ENCODE data around the gene SUMO1. TPM values are rescaled to one million over a fixed set of nuclear protein-coding genes. Genes with fewer than 3 reads are reported as not detected.

The SUMO1 gene
- polyA plus RNA-seq, 2 of the 4 experiments (the other 2 are of a cell fraction) = 206 to 316 TPM

DNA sequence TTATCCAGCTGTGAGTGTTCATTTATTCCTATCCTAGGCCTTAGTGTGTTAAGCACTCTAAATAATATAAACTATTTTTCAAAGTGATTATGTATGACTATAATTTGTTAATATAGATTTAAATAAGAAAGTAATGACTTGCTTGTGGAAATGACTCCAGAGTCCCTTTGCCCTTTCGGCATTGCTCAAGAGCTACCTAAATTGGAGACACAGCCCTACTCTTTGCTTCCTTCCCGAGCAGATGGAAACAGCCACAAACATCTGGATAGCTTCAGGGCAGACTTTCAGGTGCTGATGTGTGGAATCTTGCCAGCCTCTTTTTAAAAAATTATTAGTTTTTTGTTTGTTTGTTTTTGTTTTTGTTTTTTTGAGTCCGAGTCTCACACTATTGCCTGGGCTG is 44.0 kb downstream of the SUMO1 start:
- ATAC-seq (no peak), DNase-seq (ENCODE audit: low read depth in 1 of 2, low spot score in 1 of 2) (no peak), FAIRE-seq (no peak)
- Histone ChIP-seq H3K4me1 (no peaks in the 10 kb centered on the region), H3K9me3 (no peaks in the 10 kb centered on the region), H3K4me2 (no peak overlapping the region), H3K27ac (no peak overlapping the region), H3K4me3 (no peak overlapping the region)
- ChIA-PET CTCF (interaction anchor here (1.3 to 3.2 kb wide), 2 partner anchors 9 to 16 kb away, joined by 3 to 12 read pairs; no protein-coding TSS in a partner anchor), POLR2A (no interaction called here)
- WGBS (ENCODE audit: missing lambda C conversion rate) = 91% methylated on average over 3 of the region's 3 CpGs
- TF ChIP-seq, protein P1, sequence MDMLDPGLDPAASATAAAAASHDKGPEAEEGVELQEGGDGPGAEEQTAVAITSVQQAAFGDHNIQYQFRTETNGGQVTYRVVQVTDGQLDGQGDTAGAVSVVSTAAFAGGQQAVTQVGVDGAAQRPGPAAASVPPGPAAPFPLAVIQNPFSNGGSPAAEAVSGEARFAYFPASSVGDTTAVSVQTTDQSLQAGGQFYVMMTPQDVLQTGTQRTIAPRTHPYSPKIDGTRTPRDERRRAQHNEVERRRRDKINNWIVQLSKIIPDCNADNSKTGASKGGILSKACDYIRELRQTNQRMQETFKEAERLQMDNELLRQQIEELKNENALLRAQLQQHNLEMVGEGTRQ (IDR thresholded peaks at IDR 0.05) = no peak
- TF ChIP-seq CBX2 (IDR thresholded peaks at IDR 0.05; ENCODE audit: borderline replicate concordance, low read depth) (no peak), KDM5A (IDR thresholded peaks at IDR 0.05) (no peak), RARB (CRISPR knock-in tag; IDR thresholded peaks at IDR 0.05) (no peak), CHD2 (IDR thresholded peaks at IDR 0.05; ENCODE audit: low read length, partially characterized antibody) (no peak), ESRRA (IDR thresholded peaks at IDR 0.05; ENCODE audit: borderline replicate concordance, low read length) (no peak), NPAS2 (CRISPR knock-in tag; IDR thresholded peaks at IDR 0.05; ENCODE audit: borderline replicate concordance) (no peak), CHD4 (IDR thresholded peaks at IDR 0.05; ENCODE audit: borderline replicate concordance) (no peak)

DNA sequence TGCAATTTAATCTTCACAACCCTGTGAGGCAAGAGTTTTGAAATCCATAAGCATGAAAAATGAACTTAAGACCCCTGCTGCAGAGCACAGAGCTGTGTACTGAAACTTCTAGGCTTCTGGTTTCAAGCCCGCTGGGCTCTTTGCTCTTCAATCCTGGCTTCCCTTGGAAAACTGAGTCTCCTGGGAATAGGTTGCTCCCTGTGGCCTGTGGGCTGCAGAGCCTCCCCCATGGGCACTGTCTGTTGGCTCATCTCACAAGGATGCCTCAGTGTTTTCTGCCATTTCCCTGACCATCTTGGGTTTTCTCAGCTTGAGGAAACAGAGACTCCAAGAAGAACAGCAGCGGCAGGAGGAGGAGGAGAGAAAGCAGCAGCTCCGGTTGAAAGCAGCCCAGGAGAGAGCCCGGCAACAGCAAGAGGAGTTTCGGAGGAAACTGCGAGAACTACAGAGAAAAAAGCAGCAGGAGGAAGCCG is 44.5 kb downstream of the SUMO1 start:
- CTCF ChIA-PET = interaction anchor here (1.3 to 3.2 kb wide), 2 partner anchors 9 to 15 kb away, joined by 3 to 12 read pairs; no protein-coding TSS in a partner anchor
- H3K27ac ChIP-seq = no peak overlapping the region
- no peaks in the 10 kb centered on the region for H3K9me3 ChIP-seq
- no peaks in the 10 kb centered on the region for H3K4me1 ChIP-seq
- H3K4me2 ChIP-seq = no peak overlapping the region
- no peak for ATAC-seq
- DNase-seq (ENCODE audit: low read depth in 1 of 2, low spot score in 1 of 2) = no peak
- 93% methylated on average over 7 of the region's 7 CpGs for WGBS (ENCODE audit: missing lambda C conversion rate)
- H3K4me3 ChIP-seq = no peak overlapping the region
- TF ChIP-seq JUNB (IDR thresholded peaks at IDR 0.05) = no peak
- TF ChIP-seq ZFP36 (IDR thresholded peaks at IDR 0.05; ENCODE audit: borderline replicate concordance, partially characterized antibody) = no peak
- TF ChIP-seq RARB (CRISPR knock-in tag; IDR thresholded peaks at IDR 0.05) = no peak
- no peak for TF ChIP-seq CBX8 (IDR thresholded peaks at IDR 0.05)
- TF ChIP-seq CEBPB (IDR thresholded peaks at IDR 0.05) = no peak
- no peak for TF ChIP-seq TFCP2L1 (CRISPR knock-in tag; IDR thresholded peaks at IDR 0.05)
- no peak for TF ChIP-seq EHMT2 (IDR thresholded peaks at IDR 0.05; ENCODE audit: low read depth)
- TF ChIP-seq, protein P2, sequence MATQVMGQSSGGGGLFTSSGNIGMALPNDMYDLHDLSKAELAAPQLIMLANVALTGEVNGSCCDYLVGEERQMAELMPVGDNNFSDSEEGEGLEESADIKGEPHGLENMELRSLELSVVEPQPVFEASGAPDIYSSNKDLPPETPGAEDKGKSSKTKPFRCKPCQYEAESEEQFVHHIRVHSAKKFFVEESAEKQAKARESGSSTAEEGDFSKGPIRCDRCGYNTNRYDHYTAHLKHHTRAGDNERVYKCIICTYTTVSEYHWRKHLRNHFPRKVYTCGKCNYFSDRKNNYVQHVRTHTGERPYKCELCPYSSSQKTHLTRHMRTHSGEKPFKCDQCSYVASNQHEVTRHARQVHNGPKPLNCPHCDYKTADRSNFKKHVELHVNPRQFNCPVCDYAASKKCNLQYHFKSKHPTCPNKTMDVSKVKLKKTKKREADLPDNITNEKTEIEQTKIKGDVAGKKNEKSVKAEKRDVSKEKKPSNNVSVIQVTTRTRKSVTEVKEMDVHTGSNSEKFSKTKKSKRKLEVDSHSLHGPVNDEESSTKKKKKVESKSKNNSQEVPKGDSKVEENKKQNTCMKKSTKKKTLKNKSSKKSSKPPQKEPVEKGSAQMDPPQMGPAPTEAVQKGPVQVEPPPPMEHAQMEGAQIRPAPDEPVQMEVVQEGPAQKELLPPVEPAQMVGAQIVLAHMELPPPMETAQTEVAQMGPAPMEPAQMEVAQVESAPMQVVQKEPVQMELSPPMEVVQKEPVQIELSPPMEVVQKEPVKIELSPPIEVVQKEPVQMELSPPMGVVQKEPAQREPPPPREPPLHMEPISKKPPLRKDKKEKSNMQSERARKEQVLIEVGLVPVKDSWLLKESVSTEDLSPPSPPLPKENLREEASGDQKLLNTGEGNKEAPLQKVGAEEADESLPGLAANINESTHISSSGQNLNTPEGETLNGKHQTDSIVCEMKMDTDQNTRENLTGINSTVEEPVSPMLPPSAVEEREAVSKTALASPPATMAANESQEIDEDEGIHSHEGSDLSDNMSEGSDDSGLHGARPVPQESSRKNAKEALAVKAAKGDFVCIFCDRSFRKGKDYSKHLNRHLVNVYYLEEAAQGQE (IDR thresholded peaks at IDR 0.05) = no peak
- no peak for TF ChIP-seq CHD2 (IDR thresholded peaks at IDR 0.05; ENCODE audit: low read length, partially characterized antibody)
- POLR2A ChIA-PET = no interaction called here
- FAIRE-seq = no peak

DNA sequence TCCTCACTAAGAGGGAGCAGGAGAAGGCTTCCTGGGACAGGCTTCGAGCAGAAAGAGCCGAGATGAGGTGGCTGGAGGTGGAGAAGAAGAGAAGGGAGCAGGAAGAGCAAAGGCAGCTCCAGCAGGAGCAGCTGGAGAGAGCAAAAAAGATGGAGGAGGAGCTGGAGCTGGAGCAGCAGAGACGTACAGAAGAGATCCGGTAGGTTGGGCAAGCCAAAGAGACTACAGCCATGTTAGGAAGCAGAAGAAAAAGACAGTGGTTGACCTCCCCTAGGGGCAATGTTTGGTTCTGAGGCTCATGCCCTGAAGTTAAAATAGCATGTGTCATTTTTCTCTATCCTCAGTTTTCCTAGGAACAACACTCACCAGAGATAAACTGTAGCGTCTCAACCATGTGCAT is 45.1 kb downstream of the SUMO1 start:
- no peak for DNase-seq (ENCODE audit: low read depth in 1 of 2, low spot score in 1 of 2)
- FAIRE-seq = no peak
- WGBS (ENCODE audit: missing lambda C conversion rate) = 79% methylated on average over 5 of the region's 5 CpGs
- Histone ChIP-seq H3K9me3 (no peaks in the 10 kb centered on the region), H3K4me3 (no peak overlapping the region), H3K4me1 (no peaks in the 10 kb centered on the region), H3K4me2 (no peak overlapping the region), H3K27ac (no peak overlapping the region)
- peak in 1 of 2 experiments; percentile 30; a peak in 2 of 6 replicates for ATAC-seq
- ChIA-PET CTCF (interaction anchor here (3.2 kb wide), 1 partner anchor 15 kb away, joined by 12 read pairs; no protein-coding TSS in a partner anchor), POLR2A (no interaction called here)
- no peak for TF ChIP-seq RARB (CRISPR knock-in tag; IDR thresholded peaks at IDR 0.05)
- TF ChIP-seq ZNF302 (CRISPR knock-in tag; IDR thresholded peaks at IDR 0.05) = no peak
- no peak for TF ChIP-seq RFX5 (IDR thresholded peaks at IDR 0.05)
- no peak for TF ChIP-seq SMC3 (IDR thresholded peaks at IDR 0.05)
- TF ChIP-seq POLR2AphosphoS2 (conservative IDR thresholded peaks at IDR 0.05; ENCODE audit: low read length) = no peak
- no peak for TF ChIP-seq EP300 (IDR thresholded peaks at IDR 0.05)
- no peak for TF ChIP-seq NR3C1 (IDR thresholded peaks at IDR 0.05)
- TF ChIP-seq ZC3H11A (IDR thresholded peaks at IDR 0.05) = no peak
- no peak for TF ChIP-seq FOXS1 (CRISPR knock-in tag; IDR thresholded peaks at IDR 0.05)
- no peak for TF ChIP-seq EHMT2 (IDR thresholded peaks at IDR 0.05; ENCODE audit: low read depth)
- TF ChIP-seq EHF (CRISPR knock-in tag; IDR thresholded peaks at IDR 0.05) = no peak
- no peak for TF ChIP-seq CEBPB (IDR thresholded peaks at IDR 0.05)
- no peak for TF ChIP-seq KDM1A (IDR thresholded peaks at IDR 0.05; ENCODE audit: low read depth)
- no peak for TF ChIP-seq RCOR1 (IDR thresholded peaks at IDR 0.05; ENCODE audit: low read depth, low read length)
- no peak for TF ChIP-seq HEYL (CRISPR knock-in tag; IDR thresholded peaks at IDR 0.05)

All from A549 (cell line).